GM23338 (cell line): ENCODE measurements around the gene RNF152.

ENCODE experiments used
- ZNF331 ChIP-seq: fragments of 250-450 bp; sonication (Bioruptor Pico); IDR thresholded peaks from 2 replicates; pipeline ENCODE4 v1.5.0; 2020; ENCODE audit warnings: low read depth, mild to moderate bottlenecking, moderate library complexity
- TF ChIP-seq, protein P1 (sequence below), 2 experiments: fragments of 200-600 bp in 1 of 2; sonication (generic) in 1 of 2; conservative IDR thresholded peaks; 2 replicates each; pipeline versions ENCODE4 v1.5.1 to v1.6.1; 2016 to 2017; ENCODE audit warnings: antibody characterized with exemption in 2 of 2, low read depth in 2 of 2, mild to moderate bottlenecking in 2 of 2, moderate library complexity in 1 of 2

DNA sequence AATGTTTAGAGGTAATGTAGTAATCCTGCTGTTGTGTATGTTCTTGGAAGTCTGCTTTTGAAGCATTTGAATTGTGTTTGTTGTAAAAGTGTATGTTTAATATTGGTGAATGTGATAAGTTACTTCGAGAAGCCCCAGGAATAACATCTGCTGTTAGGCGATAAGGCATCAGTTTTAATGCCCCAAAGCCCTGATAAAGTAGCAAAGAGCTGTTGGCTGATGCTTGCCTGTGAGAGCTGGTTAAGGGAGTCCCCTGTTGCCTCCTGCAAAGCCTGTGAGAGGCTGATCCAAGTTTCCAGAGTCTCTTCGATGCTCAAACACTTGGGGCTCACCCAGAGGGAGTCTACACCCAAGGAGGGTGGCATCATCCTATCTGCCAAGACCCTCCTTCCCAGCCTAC, 110.3 kb downstream of the RNF152 start:
- TF ChIP-seq ZNF331 (CRISPR knock-in tag), result no peak
- TF ChIP-seq, protein P1, sequence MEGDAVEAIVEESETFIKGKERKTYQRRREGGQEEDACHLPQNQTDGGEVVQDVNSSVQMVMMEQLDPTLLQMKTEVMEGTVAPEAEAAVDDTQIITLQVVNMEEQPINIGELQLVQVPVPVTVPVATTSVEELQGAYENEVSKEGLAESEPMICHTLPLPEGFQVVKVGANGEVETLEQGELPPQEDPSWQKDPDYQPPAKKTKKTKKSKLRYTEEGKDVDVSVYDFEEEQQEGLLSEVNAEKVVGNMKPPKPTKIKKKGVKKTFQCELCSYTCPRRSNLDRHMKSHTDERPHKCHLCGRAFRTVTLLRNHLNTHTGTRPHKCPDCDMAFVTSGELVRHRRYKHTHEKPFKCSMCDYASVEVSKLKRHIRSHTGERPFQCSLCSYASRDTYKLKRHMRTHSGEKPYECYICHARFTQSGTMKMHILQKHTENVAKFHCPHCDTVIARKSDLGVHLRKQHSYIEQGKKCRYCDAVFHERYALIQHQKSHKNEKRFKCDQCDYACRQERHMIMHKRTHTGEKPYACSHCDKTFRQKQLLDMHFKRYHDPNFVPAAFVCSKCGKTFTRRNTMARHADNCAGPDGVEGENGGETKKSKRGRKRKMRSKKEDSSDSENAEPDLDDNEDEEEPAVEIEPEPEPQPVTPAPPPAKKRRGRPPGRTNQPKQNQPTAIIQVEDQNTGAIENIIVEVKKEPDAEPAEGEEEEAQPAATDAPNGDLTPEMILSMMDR (conservative IDR thresholded peaks at IDR 0.05; ENCODE audit: low read depth in 2 of 2), result no peak
